ENCODE measurements around the gene POLR3K.
"Not testable (repeated sequence)": the region's sequence is repeated elsewhere in the genome, so short reads cannot be mapped to it uniquely, and the experiment has no call there.

POLR3K gene

DNA sequence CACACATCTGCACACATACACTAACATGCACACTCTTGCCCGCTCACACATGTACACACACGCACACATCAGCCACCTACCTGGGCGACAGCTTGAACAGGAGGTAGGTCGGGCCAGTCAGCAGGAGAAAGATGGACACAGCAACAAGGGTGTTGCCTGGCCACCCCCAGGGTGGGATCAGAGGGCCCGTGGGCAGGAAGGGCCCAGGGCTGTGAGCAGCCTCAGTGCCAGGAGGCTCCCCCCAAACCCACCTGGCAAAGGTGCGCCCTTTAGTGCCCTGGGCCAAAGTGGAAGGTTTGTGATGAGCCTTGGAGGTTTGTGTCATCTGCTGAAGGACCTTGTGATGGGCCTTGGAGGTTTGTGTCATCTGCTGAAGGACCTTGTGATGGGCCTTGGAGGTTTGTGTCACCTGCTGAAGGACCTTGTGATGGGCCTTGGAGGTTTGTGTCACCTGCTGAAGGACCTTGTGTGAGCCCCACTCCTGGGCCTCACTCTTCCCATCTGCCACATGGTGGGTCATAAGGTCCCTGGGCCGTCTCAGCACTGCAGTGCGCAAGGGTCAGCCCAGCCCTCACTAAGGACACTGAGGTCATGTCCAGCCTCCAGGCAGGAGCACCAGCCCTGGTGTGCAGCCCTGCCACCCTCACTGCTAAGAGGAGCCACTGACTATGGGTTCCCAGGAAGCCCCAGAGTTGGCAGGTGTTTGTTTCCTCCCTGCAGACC, 20.1 kb downstream of the POLR3K start:
- H3K27ac ChIP-seq (ENCODE audit: low read depth, low read length); H3K9ac ChIP-seq (ENCODE audit: low read length); H3K4me3 ChIP-seq (ENCODE audit: low read length); H3K36me3 ChIP-seq (ENCODE audit: control insufficient read depth, insufficient read depth, low read length); H3K4me1 ChIP-seq (ENCODE audit: control insufficient read depth, insufficient read depth, low read length); H3K27me3 ChIP-seq (ENCODE audit: control insufficient read depth, insufficient read depth, low read length): not testable (repeated sequence)

DNA sequence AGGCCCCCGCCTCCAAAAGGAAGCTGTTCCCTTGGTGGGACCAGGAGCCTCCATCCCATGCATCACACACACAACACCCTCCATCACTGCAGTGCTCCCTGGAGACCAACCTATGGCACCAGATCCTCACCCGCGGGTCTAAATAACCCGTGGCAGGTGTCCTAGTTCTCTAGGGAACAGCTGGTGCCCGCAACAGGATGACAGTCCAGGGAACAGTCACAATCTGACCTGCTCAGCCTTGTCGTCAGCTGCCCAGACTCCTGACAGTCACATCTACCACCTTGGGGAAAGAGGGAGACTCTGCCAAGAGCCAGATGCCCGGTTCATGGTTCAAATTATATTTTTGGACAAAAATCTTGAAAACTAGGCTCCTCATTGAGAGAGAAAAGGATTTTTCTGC, 22.8 kb downstream of the POLR3K start:
- not testable (repeated sequence) for H3K27me3 ChIP-seq (ENCODE audit: control insufficient read depth, insufficient read depth, low read length); H3K36me3 ChIP-seq (ENCODE audit: control insufficient read depth, insufficient read depth, low read length); H3K4me1 ChIP-seq (ENCODE audit: control insufficient read depth, insufficient read depth, low read length)

DNA sequence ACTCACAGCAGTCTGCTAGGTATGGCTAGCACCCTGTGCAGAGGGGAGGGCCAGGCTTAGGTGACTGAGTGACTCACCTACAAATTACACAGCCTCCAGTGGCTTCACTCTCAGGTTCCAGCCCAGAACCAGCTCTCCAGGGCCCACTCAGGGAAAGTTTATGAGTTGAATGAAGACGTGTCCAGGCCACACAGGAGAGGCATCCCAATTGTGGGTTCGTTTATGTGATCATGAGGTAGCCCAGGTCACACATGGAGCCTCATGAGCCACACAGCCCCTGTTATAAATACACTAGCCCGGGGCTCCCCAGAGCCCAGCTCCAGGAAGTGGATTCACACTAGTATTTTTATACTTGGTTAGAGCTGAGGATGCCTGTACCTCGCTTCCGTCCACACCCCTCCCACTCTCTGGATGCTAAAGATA, 27.5 kb downstream of the POLR3K start:
- H3K4me3 ChIP-seq (ENCODE audit: low read length); H3K36me3 ChIP-seq (ENCODE audit: control insufficient read depth, insufficient read depth, low read length); H3K27me3 ChIP-seq (ENCODE audit: control insufficient read depth, insufficient read depth, low read length); H3K4me1 ChIP-seq (ENCODE audit: control insufficient read depth, insufficient read depth, low read length); H3K9ac ChIP-seq (ENCODE audit: low read length); H3K27ac ChIP-seq (ENCODE audit: low read depth, low read length): not testable (repeated sequence)

More for the DNA sequence above, 22.8 kb downstream of the POLR3K start:
- H3K4me3 ChIP-seq (ENCODE audit: low read length); H3K27ac ChIP-seq (ENCODE audit: low read depth, low read length); H3K9ac ChIP-seq (ENCODE audit: low read length): not testable (repeated sequence)

DNA sequence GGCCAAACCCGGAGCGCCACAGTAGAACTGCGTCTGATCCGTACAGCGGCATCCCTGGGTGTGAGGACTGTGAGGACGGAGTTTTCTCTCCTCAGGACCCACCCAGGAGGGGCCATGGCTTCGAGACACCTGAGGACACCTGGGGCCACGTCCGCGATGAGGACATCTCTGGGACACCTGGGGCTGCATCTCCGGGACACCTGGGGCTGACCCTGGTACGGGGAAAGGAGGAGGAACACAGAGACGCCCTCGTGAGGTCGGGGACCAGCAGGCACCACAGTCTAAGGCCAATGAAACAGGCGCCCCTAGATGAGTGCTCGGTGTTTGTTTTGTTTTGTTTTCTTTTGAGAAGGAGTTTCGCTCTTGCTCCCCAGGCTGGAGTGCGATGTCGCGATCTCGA, 29.3 kb downstream of the POLR3K start:
- H3K9ac ChIP-seq (ENCODE audit: low read length); H3K27me3 ChIP-seq (ENCODE audit: control insufficient read depth, insufficient read depth, low read length); H3K27ac ChIP-seq (ENCODE audit: low read depth, low read length); H3K4me3 ChIP-seq (ENCODE audit: low read length); H3K4me1 ChIP-seq (ENCODE audit: control insufficient read depth, insufficient read depth, low read length); H3K36me3 ChIP-seq (ENCODE audit: control insufficient read depth, insufficient read depth, low read length): not testable (repeated sequence)

DNA sequence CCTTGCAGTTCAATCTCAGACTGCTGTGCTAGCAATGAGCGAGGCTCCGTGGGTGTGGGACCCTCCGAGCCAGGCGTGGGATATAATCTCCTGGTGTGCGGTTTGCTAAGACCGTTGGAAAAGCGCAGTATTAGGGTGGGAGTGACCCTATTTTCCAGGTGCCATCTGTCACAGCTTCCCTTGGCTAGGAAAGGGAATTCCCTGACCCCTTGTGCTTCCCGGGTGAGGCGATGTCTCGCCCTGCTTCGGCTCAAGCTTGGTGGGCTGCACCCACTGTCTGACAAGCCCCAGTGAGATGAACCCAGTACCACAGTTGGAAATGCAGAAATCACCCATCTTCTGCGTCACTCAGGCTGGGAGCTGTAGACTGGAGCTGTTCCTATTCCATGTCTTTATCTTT, 32.5 kb downstream of the POLR3K start:
- H3K36me3 ChIP-seq (ENCODE audit: control insufficient read depth, insufficient read depth, low read length); H3K9ac ChIP-seq (ENCODE audit: low read length); H3K27me3 ChIP-seq (ENCODE audit: control insufficient read depth, insufficient read depth, low read length); H3K4me3 ChIP-seq (ENCODE audit: low read length); H3K4me1 ChIP-seq (ENCODE audit: control insufficient read depth, insufficient read depth, low read length); H3K27ac ChIP-seq (ENCODE audit: low read depth, low read length): not testable (repeated sequence)

DNA sequence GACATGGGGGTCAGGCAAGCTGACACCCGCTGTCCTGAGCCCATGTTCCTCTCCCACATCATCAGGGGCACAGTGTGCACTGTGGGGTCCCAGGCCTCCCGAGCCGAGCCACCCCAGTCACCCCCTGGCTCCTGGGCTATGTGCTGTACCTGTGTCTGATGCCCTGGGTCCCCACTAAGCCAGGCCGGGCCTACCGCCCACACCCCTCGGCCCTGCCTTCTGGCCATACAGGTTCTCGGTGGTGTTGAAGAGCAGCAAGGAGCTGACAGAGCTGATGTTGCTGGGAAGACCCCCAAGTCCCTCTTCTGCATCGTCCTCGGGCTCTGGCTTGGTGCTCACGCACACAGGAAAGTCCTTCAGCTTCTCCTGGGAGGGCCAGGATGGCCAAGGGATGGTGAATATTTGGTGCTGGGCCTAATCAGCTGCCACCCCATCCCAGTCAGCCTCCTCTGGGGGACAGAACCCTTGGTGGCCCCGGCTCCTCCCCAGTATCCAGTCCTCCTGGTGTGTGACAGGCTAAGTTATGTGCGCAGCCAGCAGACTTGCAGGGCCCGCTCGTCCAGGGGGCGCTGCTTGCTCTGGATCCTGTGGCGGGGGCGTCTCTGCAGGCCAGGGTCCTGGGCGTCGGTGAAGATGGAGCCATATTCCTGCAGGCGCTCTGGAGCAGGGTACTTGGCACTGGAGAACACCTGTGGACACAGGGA, 36.2 kb downstream of the POLR3K start:
- not testable (repeated sequence) for H3K4me3 ChIP-seq (ENCODE audit: low read length); H3K36me3 ChIP-seq (ENCODE audit: control insufficient read depth, insufficient read depth, low read length); H3K27ac ChIP-seq (ENCODE audit: low read depth, low read length); H3K27me3 ChIP-seq (ENCODE audit: control insufficient read depth, insufficient read depth, low read length); H3K9ac ChIP-seq (ENCODE audit: low read length); H3K4me1 ChIP-seq (ENCODE audit: control insufficient read depth, insufficient read depth, low read length)

DNA sequence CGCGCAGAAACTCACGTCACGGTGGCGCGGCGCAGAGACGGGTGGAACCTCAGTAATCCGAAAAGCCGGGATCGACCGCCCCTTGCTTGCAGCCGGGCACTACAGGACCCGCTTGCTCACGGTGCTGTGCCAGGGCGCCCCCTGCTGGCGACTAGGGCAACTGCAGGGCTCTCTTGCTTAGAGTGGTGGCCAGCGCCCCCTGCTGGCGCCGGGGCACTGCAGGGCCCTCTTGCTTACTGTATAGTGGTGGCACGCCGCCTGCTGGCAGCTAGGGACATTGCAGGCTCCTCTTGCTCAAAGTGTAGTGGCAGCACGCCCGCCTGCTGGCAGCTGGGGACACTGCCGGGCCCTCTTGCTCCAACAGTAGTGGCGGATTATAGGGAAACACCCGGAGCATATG, 42.6 kb downstream of the POLR3K start:
- H3K36me3 ChIP-seq (ENCODE audit: control insufficient read depth, insufficient read depth, low read length); H3K27ac ChIP-seq (ENCODE audit: low read depth, low read length); H3K4me1 ChIP-seq (ENCODE audit: control insufficient read depth, insufficient read depth, low read length); H3K9ac ChIP-seq (ENCODE audit: low read length); H3K27me3 ChIP-seq (ENCODE audit: control insufficient read depth, insufficient read depth, low read length); H3K4me3 ChIP-seq (ENCODE audit: low read length): not testable (repeated sequence)

DNA sequence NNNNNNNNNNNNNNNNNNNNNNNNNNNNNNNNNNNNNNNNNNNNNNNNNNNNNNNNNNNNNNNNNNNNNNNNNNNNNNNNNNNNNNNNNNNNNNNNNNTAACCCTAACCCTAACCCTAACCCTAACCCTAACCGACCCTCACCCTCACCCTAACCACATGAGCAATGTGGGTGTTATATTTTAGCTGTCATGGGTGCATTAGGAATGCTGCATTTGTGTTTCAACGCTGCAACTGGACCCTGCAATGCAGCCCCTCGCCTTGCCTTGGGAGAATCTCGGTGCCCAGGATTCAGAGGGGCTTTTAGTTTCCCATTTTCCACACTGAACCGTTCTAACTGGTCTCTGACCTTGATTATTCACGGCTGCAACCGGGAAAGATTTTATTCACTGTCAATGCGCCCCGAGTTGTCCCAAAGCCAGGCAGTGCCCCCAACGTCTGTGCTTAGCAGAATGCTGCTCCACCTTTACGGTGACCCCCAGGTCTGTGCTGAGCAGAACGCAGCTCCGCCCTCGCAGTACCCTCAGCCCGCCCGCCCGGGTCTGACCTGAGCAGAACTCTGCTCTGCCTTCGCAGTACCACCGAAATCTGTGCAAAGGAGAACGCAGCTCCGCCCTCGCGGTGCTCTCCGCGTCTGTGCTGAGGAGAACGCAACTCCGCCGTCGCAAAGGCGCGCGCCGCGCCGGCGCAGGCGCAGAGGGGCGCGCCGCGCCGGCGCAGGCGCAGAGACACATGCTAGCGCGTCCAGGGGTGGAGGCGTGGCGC, 43.3 kb downstream of the POLR3K start:
- Histone ChIP-seq H3K4me3 (ENCODE audit: low read length) (peak overlapping the region; percentile 15), H3K27me3 (ENCODE audit: control insufficient read depth, insufficient read depth, low read length) (no peaks in the 10 kb centered on the region), H3K4me1 (ENCODE audit: control insufficient read depth, insufficient read depth, low read length) (no peaks in the 10 kb centered on the region), H3K27ac (ENCODE audit: low read depth, low read length) (no peak overlapping the region), H3K9ac (ENCODE audit: low read length) (no peak overlapping the region), H3K36me3 (ENCODE audit: control insufficient read depth, insufficient read depth, low read length) (no peaks in the 10 kb centered on the region)
